ENCODE results near the gene CERS4. TPM values are rescaled to one million over a fixed set of nuclear protein-coding genes. Genes with fewer than 3 reads are reported as not detected.
"Not testable (repeated sequence)": the region's sequence is repeated elsewhere in the genome, so short reads cannot be mapped to it uniquely, and the experiment has no call there.

The CERS4 gene
- total RNA-seq, 2 experiments from 2014 or later: 27.7 to 28.1 TPM

DNA sequence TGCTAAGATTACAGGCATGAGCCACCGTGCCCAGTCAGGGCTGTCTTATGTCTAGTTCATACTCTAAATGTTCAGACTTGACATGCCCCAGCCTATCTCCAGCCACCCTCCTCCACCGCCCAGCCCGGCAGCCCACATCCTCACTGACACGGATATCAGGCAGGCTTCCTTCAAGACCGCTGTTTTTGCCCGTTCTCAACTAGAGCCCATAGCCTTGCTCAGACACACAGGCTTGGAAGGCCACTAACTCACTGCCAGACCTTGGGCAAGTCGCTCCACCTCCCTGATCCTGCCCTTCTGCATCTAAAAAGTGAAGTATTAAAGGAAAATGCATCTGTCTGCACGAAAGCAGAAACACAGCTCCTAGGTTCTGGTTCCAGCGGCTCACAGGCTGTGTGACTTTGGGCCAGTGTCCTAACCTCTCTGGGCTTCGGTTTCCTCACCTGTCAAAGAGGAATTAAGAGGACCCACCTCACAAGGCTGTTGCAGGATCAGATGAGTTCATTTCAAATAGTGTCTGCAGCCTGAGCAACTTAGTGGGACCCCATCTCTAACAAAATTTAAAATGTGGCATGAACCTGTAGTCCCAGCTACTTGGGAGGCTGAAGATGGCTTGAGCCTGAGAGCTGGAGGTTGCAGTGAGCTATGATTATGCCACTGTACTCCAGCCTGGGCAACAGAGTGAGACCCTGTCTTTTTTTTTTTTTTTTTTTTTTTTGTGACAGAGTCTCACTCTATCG is 14.5 kb upstream of the CERS4 start:
- H3K27me3 Mint-ChIP-seq (ENCODE audit: low read depth): no peaks in the 10 kb centered on the region
- ChIA-PET POLR2A (interaction anchor here (0.7 to 3.2 kb wide), 10 partner anchors 10 to 331 kb away, joined by 3 to 27 read pairs (median 5); partner anchors contain the start of genes CERS4 and SNAPC2), CTCF (interaction anchor here (0.8 to 1.6 kb wide), 4 partner anchors 13 to 251 kb away, joined by 3 to 5 read pairs (median 4); partner anchors contain the start of gene TIMM44)
- H3K9me3 Mint-ChIP-seq (ENCODE audit: insufficient read depth): no peaks in the 10 kb centered on the region
- peaks cover 54% of the 10 kb centered on the region for H3K4me1 Mint-ChIP-seq (ENCODE audit: low read depth)
- peak; percentile 85 for DNase-seq
- peak; percentile 80 for ATAC-seq
- H3K4me3 Mint-ChIP-seq: peak overlapping the region; percentile 73
- H3K27ac Mint-ChIP-seq: peak overlapping the region; percentile 99
- no peaks in the 10 kb centered on the region for H3K36me3 Mint-ChIP-seq (ENCODE audit: low read depth)

DNA sequence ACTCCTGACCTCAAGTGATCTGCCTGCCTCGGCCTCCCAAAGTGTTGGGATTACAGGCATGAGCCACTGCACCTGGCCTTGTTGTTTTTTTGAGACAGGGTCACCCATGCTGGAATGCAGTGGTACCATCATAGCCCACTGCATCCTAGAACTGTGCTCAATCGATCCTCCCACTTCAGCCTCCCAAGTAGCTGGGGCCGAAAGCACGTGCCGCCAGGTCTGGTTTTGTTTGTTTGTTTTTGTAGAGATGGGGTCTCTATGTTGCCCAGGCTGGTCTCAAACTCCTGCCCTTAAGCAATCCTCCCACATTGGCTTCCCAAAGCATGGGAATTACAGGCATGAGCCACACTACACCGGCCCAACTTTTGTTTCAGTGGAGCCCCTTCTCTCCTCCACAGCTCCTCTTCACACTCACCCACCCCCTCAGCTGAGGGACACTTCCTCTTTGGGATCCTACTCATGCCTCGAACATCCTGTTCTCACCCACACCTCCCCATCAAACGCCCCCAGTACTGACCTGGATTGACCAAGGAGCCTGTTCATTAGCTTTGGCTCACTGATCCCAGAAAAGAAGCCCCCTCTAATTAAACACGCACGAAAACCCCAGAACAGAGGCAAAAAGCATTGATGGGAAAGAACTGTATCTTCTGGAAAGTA is 12.8 kb upstream of the CERS4 start:
- Mint-ChIP-seq H3K9me3 (ENCODE audit: insufficient read depth) (no peaks in the 10 kb centered on the region), H3K27ac (peak overlapping the region; percentile 82), H3K4me1 (ENCODE audit: low read depth) (peaks cover 53% of the 10 kb centered on the region), H3K27me3 (ENCODE audit: low read depth) (no peaks in the 10 kb centered on the region), H3K4me3 (peak overlapping the region; percentile 3), H3K36me3 (ENCODE audit: low read depth) (no peaks in the 10 kb centered on the region)
- ChIA-PET POLR2A (interaction anchor here (0.7 to 3.2 kb wide), 3 partner anchors 11 to 253 kb away, joined by 3 to 27 read pairs (median 4); partner anchors contain the start of gene CERS4), CTCF (interaction anchor here (0.9 kb wide), 1 partner anchor 23 kb away, joined by 3 read pairs; no protein-coding TSS in a partner anchor)
- ATAC-seq (no peak), DNase-seq (no peak)

DNA sequence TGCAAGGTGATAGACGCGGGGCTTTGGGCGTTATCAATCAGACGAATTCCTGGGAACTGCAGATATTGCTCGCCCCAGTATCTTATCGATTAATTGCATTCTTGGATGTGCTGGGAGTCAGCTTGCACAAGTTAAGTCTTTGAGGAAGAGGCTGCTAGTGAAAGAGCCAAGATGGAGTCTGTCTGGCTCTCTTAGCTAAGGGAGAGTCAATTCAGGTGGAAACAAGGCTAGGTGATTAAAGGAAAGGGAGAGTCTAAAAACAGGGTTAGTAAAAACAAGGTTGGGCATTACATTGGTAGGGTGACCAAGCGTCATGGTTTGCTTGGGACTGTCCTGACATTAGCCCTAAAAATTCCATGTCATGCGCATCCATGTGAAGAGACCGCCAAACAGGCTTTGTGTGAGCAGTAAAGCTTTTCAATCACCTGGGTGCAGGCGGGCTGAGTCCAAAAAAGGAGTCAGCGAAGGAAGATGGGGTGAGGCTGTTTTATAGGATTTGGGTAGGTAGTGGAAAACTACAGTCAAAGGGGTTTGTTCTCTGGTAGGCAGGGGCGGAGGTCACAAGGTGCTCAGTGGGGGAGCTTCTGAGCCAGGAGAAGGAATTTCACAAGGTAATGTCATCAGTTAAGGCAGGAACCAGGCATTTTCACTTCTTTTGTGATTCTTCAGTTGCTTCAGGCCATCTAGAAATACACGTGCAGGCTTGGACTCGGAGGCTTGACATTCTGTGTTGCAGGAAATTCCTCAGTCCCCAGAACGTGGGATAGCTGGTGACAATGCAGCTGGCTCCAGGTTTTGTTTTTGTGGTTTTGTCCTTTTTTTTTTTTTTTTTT is 5.7 kb upstream of the CERS4 start:
- not testable (repeated sequence) for H3K27me3 Mint-ChIP-seq (ENCODE audit: low read depth); H3K9me3 Mint-ChIP-seq (ENCODE audit: insufficient read depth); H3K4me3 Mint-ChIP-seq; DNase-seq; H3K36me3 Mint-ChIP-seq (ENCODE audit: low read depth); ATAC-seq; H3K27ac Mint-ChIP-seq
- H3K4me1 Mint-ChIP-seq (ENCODE audit: low read depth): peaks cover 20% of the 10 kb centered on the region
- ChIA-PET POLR2A (interaction anchor here (0.9 kb wide), 1 partner anchor 8 kb away, joined by 6 read pairs; no protein-coding TSS in a partner anchor), CTCF (interaction anchor here (1.1 kb wide), 1 partner anchor 22 kb away, joined by 3 read pairs; no protein-coding TSS in a partner anchor)

DNA sequence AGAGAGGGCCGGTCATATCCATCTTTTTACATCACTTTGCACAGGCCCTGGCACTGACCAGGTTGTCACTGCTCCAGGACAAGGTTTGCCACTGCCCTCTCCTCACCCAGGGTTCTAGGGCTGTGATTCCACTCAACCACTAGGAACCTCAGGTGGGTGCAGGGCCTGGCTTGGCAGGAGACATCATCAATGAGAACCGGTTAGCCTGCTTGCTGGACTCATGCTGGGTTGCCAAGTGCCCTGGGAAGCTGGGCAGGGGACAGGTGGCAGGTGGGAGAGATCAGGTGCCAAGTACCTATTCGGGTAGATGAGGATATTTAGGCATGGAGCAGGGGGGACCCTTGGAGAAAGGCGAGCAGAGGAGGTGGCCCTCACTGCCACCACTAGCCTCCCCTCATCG is 4.2 kb upstream of the CERS4 start:
- DNase-seq: no peak
- no peak for ATAC-seq
- CTCF ChIA-PET: no interaction called here
- Mint-ChIP-seq H3K9me3 (ENCODE audit: insufficient read depth) (no peaks in the 10 kb centered on the region), H3K27ac (no peak overlapping the region), H3K4me1 (ENCODE audit: low read depth) (peaks cover 26% of the 10 kb centered on the region), H3K4me3 (no peak overlapping the region), H3K36me3 (ENCODE audit: low read depth) (no peaks in the 10 kb centered on the region), H3K27me3 (ENCODE audit: low read depth) (peaks cover 5% of the 10 kb centered on the region)
- POLR2A ChIA-PET: interaction anchor here (0.9 kb wide), 1 partner anchor 10 kb away, joined by 6 read pairs; no protein-coding TSS in a partner anchor

DNA sequence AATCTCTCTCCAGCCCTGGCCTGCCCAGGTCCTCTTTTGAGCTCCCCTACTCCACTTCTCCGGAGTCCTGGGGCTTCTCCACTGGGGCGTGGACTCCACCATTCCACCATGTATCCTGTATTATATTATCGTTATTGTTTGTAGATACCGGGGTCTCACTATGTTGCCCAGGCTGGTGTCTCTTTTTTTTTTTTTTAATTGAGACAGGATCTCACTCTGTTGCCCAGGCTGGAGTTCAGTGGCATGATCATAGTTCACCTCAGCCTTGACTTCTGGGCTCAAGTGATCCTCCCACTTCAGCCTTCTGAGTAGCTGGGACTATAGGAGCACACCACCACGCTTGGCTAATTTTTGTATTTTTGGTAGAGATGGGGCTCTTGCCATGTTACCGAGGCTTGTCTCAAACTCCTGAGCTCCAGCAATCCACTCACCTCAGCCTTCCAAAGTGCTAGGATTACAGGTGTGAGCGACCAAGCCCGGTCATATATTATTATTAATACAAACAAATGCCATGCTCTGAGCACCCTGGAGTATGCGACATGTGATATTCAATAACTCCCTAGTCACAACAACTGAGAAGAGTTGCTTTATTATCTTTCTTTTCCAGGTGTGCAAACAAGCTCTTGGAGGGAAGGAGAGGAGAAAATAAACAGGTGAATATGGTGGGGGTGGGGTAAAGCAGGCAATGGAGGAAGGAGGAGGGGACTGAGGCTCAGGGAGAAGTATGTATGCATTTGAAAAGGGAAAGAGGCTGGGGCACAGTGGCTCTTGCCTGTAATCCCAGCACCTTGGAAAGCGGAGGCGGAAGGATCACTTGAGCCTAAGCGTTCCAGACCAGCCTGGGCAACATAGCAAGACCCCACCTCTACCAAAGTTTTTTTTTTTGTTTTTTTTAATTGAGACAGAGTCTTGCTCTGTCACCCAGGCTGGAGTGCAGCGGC is 2.8 kb upstream of the CERS4 start:
- POLR2A ChIA-PET: interaction anchor here (0.6 kb wide), 1 partner anchor 12 kb away, joined by 4 read pairs; no protein-coding TSS in a partner anchor
- Mint-ChIP-seq H3K4me3 (no peak overlapping the region), H3K27me3 (ENCODE audit: low read depth) (peaks cover 5% of the 10 kb centered on the region), H3K9me3 (ENCODE audit: insufficient read depth) (no peaks in the 10 kb centered on the region), H3K4me1 (ENCODE audit: low read depth) (peaks cover 40% of the 10 kb centered on the region), H3K36me3 (ENCODE audit: low read depth) (peaks cover 2% of the 10 kb centered on the region), H3K27ac (no peak overlapping the region)
- DNase-seq (no peak), ATAC-seq (no peak)
- CTCF ChIA-PET: interaction anchor here (0.7 kb wide), 1 partner anchor 32 kb away, joined by 4 read pairs; no protein-coding TSS in a partner anchor

DNA sequence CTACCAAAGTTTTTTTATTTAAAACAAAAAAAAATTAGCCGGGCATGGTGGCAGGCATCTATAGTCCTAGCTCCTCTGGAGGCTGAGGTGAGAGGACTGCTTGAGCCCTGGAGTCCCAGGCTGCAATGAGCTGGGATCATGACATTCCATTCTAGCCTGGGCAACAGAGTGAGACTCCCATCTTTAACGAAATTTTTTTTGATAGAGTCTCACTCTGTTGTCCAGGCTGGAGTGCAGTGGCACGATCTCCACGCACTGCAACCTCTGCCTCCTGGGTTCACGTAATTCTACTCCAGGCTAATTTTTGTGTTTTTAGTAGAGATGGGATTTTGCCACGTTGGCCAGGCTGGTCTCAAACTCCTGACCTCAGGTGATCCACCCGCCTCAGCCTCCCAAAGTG is 1.8 kb upstream of the CERS4 start:
- POLR2A ChIA-PET: interaction anchor here (1.4 kb wide), 1 partner anchor 11 kb away, joined by 4 read pairs; no protein-coding TSS in a partner anchor
- H3K27me3 Mint-ChIP-seq (ENCODE audit: low read depth); H3K27ac Mint-ChIP-seq; H3K9me3 Mint-ChIP-seq (ENCODE audit: insufficient read depth); H3K36me3 Mint-ChIP-seq (ENCODE audit: low read depth); H3K4me3 Mint-ChIP-seq; ATAC-seq; DNase-seq: not testable (repeated sequence)
- H3K4me1 Mint-ChIP-seq (ENCODE audit: low read depth): peaks cover 46% of the 10 kb centered on the region
- CTCF ChIA-PET: interaction anchor here (0.7 kb wide), 1 partner anchor 354 kb away, joined by 4 read pairs; no protein-coding TSS in a partner anchor

DNA sequence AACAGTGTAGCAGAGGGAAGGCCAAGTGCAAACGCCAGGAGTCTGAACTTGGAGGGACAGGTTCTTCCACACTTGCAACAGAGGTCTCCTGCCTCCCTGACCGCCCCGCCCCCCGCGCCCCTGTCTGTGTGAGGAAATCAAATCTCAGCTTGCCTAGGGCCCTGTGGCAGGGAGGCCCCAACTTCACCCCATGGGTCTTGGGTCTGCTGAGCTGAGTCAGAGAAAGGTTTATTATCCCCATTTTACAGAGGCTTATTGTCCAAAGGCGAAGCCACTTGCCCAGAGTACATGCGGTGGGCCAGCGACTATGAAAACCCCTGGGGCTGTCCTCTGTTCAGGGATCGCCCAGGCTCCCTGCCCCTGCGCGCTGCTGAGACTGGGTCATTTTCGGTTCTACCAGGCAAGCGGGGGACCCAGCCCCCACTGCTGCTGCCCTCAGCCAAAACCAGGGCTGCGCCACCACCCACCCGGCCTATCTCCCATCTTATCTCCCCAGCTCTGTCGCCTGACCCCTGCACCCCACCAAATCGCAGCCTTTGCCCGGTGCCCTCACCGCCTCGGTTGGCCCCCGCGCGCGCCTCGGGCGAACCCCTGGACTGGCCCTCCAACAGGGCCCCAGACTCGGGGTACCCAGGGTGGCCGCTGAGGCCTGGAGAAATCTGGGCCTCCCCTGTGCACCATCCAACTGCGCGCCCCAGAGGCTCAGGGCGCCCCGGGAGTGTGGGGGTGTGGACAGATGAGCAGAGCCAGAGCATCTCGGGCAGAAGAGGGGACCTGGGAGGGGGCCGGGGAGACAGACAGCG is 850 bp upstream of the CERS4 start:
- Mint-ChIP-seq H3K4me1 (ENCODE audit: low read depth) (peaks cover 48% of the 10 kb centered on the region), H3K4me3 (peak overlapping the region; percentile 77), H3K27ac (peak overlapping the region; percentile 78), H3K27me3 (ENCODE audit: low read depth) (peaks cover 3% of the 10 kb centered on the region), H3K36me3 (ENCODE audit: low read depth) (peaks cover 6% of the 10 kb centered on the region), H3K9me3 (ENCODE audit: insufficient read depth) (no peaks in the 10 kb centered on the region)
- ATAC-seq: peak; percentile 16
- ChIA-PET CTCF (no interaction called here), POLR2A (interaction anchor here (1.1 to 2.4 kb wide), 3 partner anchors 11 to 34 kb away, joined by 4 to 6 read pairs (median 4); no protein-coding TSS in a partner anchor)
- DNase-seq: no peak

DNA sequence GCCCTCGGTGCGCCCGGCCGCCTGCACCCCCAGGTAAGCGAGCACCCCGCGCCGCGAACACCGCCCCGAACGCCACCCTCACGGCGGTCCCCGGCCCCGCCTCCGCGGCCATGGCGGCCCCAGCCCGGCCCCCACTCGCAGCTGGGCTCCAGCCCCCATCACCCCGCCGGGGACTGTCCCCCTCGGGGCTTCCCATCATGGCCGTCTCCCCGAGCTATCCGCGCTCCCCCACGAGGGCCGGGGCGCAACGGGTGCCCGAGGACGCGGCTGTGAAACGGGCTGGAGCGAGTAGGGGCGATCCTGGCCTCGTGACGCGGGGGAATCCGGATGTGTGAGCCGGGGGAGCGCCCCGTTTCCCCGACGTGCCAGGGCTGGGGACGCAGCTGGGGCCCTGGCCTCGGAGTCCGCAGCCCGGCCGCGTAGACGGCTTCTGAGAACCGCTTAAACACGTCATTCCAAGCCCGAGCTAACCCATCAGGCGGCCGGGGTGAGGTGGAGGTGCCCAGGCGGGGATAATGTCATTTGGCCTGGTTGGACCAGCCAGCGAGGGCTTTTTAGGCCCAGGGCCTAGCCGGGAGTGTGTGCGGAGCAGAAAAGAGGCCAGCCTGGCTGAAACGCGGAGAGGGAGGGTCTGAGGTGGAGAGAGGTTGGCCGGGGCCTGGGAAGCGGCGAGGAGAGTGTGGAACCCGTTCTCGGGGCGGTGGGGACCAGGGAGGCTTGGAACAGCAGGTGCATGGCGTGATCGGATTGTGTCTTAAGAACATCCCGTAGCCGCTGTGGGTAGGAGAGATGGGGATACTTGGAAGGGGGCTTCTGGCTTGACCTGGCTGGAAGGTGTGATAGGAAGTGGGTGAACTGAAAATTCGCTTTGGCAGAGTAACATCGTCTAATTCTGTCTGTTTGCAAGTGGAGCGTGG is 550 bp downstream of the CERS4 start:
- Mint-ChIP-seq H3K27ac (peak overlapping the region; percentile 77), H3K36me3 (ENCODE audit: low read depth) (peaks cover 16% of the 10 kb centered on the region), H3K4me1 (ENCODE audit: low read depth) (peaks cover 47% of the 10 kb centered on the region), H3K4me3 (peak overlapping the region; percentile 77), H3K27me3 (ENCODE audit: low read depth) (no peaks in the 10 kb centered on the region), H3K9me3 (ENCODE audit: insufficient read depth) (no peaks in the 10 kb centered on the region)
- ATAC-seq (peak; percentile 85), DNase-seq (peak; percentile 81)
- CTCF ChIA-PET: interaction anchor here (1.7 kb wide), 1 partner anchor 17 kb away, joined by 3 read pairs; no protein-coding TSS in a partner anchor
- POLR2A ChIA-PET: interaction anchor here (0.5 to 3.1 kb wide), 5 partner anchors 9 to 45 kb away, joined by 3 to 27 read pairs (median 4); no protein-coding TSS in a partner anchor

DNA sequence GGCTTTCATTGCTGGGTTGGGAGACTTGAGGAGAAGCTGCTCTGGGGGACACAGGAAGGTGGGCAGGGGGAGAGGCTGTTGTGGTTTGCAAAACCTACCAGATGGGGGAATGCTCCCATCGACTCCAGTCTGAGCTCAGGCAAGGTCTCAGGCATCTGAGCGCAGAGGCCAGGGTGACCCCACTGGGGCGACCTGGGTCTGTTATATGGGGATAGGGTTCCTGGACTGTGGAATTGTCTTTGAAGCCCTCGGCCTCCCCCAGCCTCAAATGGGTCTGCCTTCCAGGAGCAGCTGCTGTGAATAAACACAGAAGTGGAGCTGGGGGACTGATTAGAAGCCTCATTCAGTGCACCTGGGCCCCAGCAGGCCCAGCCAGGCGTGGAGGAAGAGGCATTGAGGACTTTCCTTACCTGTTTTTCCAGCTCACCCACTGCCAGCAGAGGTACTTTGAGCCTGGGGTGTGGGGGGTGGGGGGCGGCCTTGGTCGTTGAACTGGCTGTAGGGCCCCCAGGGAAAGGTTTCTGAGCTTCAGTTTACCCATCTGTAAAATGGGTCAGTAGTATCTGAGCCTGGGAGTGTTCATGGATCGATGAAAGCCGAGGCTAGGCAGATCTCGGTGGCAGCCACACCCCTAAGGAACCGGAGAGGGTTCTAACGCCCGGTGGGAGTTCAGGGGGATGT is 1.4 kb downstream of the CERS4 start:
- Mint-ChIP-seq H3K27me3 (ENCODE audit: low read depth) (no peaks in the 10 kb centered on the region), H3K9me3 (ENCODE audit: insufficient read depth) (no peaks in the 10 kb centered on the region), H3K36me3 (ENCODE audit: low read depth) (peaks cover 16% of the 10 kb centered on the region), H3K27ac (peak overlapping the region; percentile 77), H3K4me1 (ENCODE audit: low read depth) (peaks cover 43% of the 10 kb centered on the region), H3K4me3 (peak overlapping the region; percentile 77)
- ChIA-PET CTCF (interaction anchor here (0.8 to 1.7 kb wide), 5 partner anchors 9 to 141 kb away, joined by 3 to 4 read pairs (median 3); no protein-coding TSS in a partner anchor), POLR2A (interaction anchor here (0.6 to 3.1 kb wide), 3 partner anchors 8 to 30 kb away, joined by 3 to 27 read pairs (median 6); no protein-coding TSS in a partner anchor)
- DNase-seq (no peak), ATAC-seq (no peak)
